ENCODE results near the gene OR1I1. TPM values are rescaled to one million over a fixed set of nuclear protein-coding genes. Genes with fewer than 3 reads are reported as not detected.

Gene OR1I1
- total RNA-seq, 1 donor from 2014 or later: not detected

DNA sequence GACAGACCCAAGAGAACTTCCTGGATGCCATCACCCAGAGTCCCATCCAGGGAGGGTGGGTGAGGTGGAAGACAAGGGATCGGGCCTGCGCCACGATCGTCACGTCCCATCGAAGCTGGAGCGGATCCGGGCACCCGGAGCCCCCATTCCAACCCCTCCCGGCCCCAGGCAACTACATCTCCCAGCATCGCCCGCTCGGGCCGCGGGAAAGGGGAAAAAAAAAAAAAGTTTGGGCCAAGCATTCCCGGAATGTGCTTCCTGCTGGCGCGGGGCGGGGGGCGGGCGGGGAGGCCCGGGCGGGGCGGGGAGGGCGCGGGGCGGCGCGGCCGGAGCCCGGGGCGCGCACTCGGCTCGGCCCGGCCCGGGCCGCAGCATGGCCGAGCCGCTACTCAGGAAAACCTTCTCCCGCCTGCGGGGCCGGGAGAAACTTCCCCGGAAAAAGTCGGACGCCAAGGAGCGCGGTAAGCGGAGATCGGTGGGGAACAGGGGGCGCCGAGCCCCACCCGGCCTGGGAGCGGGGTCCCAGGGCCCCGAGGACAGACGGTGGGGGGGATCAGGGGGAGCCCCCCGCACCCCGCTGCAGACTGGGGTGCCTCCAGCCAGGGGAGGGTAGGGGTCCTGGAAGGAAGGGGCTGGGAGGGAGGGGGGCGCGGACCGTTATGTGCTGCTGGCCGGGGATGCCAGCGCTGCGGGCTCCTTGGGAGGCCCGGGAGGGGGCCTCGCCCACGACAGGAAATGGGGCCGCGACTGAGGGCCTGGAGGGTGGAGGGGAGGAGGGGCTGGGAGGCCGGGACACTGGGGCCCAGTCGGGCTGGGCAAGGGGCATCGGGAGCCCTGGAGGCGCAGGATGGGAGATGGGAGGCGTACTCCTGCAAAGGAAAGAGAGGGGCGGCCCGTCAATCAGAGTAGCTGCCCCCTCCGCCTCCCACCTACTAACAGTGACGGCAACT, 25.3 kb downstream of the OR1I1 start, which contains the start of gene SYDE1:
SYDE1 (plus strand) TSS at position 341 of the 950 bp plus-strand sequence; CDS start at position 374, 33 bp downstream.
- H3K27ac Mint-ChIP-seq (ENCODE audit: unreplicated experiment): peak within 1 kb of the TSS; percentile 86
- DNase-seq (ENCODE audit: low read depth, low spot score): peak; percentile 49
- H3K4me3 Mint-ChIP-seq: peak within 1 kb of the TSS; percentile 85
- no peak for TF ChIP-seq CTCF (conservative IDR thresholded peaks at IDR 0.05)
- peaks cover 15% of the 10 kb centered on the region for H3K4me1 Mint-ChIP-seq
- peaks cover 15% of the 10 kb centered on the region for H3K36me3 Mint-ChIP-seq (ENCODE audit: low read depth)
- peaks cover 12% of the 10 kb centered on the region for H3K9me3 Mint-ChIP-seq
- peaks cover 3% of the 10 kb centered on the region for H3K27me3 Mint-ChIP-seq (ENCODE audit: low read depth)

DNA sequence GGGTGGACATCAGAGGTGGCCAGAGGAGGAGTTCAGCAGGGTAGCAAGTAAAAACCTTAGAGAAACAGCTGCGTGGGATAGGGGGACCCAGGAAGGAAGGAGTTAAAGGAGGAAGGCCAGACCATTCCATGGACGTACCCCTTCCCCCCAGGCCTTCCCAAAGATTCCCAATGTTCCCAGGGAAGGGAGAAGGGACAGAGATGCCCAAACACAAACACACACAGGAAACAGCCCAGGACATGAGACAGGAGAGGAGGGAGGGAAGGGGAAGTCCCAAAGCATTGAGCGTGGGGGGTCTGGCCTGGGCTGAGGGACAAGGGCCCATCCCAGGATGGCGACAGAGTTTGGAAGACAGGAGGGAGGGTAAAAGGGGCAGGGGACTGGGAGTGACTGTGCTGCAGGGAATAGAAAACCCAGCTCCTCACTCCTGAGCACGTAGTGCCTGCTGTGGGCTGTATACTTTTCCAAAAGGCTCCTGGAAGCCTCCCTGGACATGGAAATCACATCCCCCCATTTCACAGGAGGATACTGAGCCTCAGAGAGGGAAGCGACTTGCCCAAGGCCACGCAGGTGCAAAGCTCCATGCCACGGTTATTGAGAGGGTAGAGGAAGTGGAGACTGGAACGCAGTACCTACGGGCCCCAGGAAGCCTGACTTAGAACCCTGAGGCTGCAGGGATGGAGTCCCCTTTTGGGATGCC, 26.3 kb downstream of the OR1I1 start:
- no peak for TF ChIP-seq CTCF (conservative IDR thresholded peaks at IDR 0.05)
- no peak for DNase-seq (ENCODE audit: low read depth, low spot score)
- Mint-ChIP-seq H3K9me3 (peaks cover 12% of the 10 kb centered on the region), H3K27ac (ENCODE audit: unreplicated experiment) (peak overlapping the region; percentile 86), H3K4me1 (peaks cover 15% of the 10 kb centered on the region), H3K4me3 (peak overlapping the region; percentile 79), H3K27me3 (ENCODE audit: low read depth) (peaks cover 3% of the 10 kb centered on the region), H3K36me3 (ENCODE audit: low read depth) (peaks cover 21% of the 10 kb centered on the region)

GRCh38 chr19:15108845-15109767, 27.1 kb downstream of the OR1I1 start:
- Mint-ChIP-seq H3K9me3 (peaks cover 8% of the 10 kb centered on the region), H3K36me3 (ENCODE audit: low read depth) (peaks cover 17% of the 10 kb centered on the region), H3K27me3 (ENCODE audit: low read depth) (peaks cover 2% of the 10 kb centered on the region), H3K4me1 (peaks cover 15% of the 10 kb centered on the region), H3K4me3 (peak overlapping the region; percentile 79), H3K27ac (ENCODE audit: unreplicated experiment) (no peak overlapping the region)
- no peak for DNase-seq (ENCODE audit: low read depth, low spot score)
- no peak for TF ChIP-seq CTCF (conservative IDR thresholded peaks at IDR 0.05)

GRCh38 chr19:15109768-15110417, 27.9 kb downstream of the OR1I1 start:
- Mint-ChIP-seq H3K27ac (ENCODE audit: unreplicated experiment) (no peak overlapping the region), H3K9me3 (no peaks in the 10 kb centered on the region), H3K4me1 (peaks cover 15% of the 10 kb centered on the region), H3K36me3 (ENCODE audit: low read depth) (peaks cover 12% of the 10 kb centered on the region), H3K27me3 (ENCODE audit: low read depth) (no peaks in the 10 kb centered on the region), H3K4me3 (no peak overlapping the region)
- no peak for TF ChIP-seq CTCF (conservative IDR thresholded peaks at IDR 0.05)
- no peak for DNase-seq (ENCODE audit: low read depth, low spot score)

Data from neural crest cell (in vitro differentiated cells).